Right lobe of liver (tissue), 4 donors: Measurements from ENCODE around the gene FNTB.

ENCODE experiments used
- POLR2A ChIP-seq: fragments of 450-650 bp; IDR thresholded peaks from one replicate; pipeline ENCODE4 v1.6.1; 2017; ENCODE audit warnings: antibody characterized with exemption, mild to moderate bottlenecking
- TF ChIP-seq, protein P1 (sequence below), 4 donors: fragments of 200-600 bp in 3 of 4; fragments of 450-650 bp in 1 of 4; IDR thresholded peaks; one replicate each; pipeline versions ENCODE4 v1.5.1 to v1.8.0; 2016 to 2022; ENCODE audit warnings: antibody characterized with exemption in 4 of 4, mild to moderate bottlenecking in 2 of 4
- donor health status: DM: no; HTN: no; CAD: no.
- donor health status: DM: no; HTN: no; CAD: no.
- donor health status: DM: no; HTN: yes; CAD: no.

- TF ChIP-seq, protein P1, sequence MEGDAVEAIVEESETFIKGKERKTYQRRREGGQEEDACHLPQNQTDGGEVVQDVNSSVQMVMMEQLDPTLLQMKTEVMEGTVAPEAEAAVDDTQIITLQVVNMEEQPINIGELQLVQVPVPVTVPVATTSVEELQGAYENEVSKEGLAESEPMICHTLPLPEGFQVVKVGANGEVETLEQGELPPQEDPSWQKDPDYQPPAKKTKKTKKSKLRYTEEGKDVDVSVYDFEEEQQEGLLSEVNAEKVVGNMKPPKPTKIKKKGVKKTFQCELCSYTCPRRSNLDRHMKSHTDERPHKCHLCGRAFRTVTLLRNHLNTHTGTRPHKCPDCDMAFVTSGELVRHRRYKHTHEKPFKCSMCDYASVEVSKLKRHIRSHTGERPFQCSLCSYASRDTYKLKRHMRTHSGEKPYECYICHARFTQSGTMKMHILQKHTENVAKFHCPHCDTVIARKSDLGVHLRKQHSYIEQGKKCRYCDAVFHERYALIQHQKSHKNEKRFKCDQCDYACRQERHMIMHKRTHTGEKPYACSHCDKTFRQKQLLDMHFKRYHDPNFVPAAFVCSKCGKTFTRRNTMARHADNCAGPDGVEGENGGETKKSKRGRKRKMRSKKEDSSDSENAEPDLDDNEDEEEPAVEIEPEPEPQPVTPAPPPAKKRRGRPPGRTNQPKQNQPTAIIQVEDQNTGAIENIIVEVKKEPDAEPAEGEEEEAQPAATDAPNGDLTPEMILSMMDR (IDR thresholded peaks at IDR 0.05), result no peak
- no peak for TF ChIP-seq POLR2A
Observed at GRCh38 chr14:65041434-65041915, 54.8 kb downstream of the FNTB start.
